H9 (cell line): ENCODE measurements around the gene ANKRD23. TPM values are rescaled to one million over a fixed set of nuclear protein-coding genes. Genes with fewer than 3 reads are reported as not detected.

Source experiments
- DNase-seq: peaks from one replicate; pipeline ENCODE4 v3.0.0-alpha.2; 2017
- H2AFZ ChIP-seq: one replicate; pipeline ENCODE4 v1.6.1; 2013; ENCODE audit warnings: mild to moderate bottlenecking, low read length, control low read depth, moderate library complexity
- H2AK5ac ChIP-seq: 2 replicates; pipeline ENCODE4 v1.6.1; 2013; ENCODE audit warnings: low read length, control low read depth, mixed read lengths; ENCODE audit not compliant: insufficient read length
- H2BK120ac ChIP-seq: one replicate; pipeline ENCODE4 v1.6.1; 2013; ENCODE audit warnings: low read depth, mild to moderate bottlenecking, low read length, control low read depth, inconsistent platforms; ENCODE audit not compliant: poor library complexity, severe bottlenecking
- H2BK12ac ChIP-seq: 2 replicates; pipeline ENCODE4 v1.6.1; 2013; ENCODE audit warnings: low read length, control low read depth, mixed read lengths, low read depth; ENCODE audit not compliant: insufficient read length
- H2BK15ac ChIP-seq: 2 replicates; pipeline ENCODE4 v1.6.1; 2013; ENCODE audit warnings: low read depth, low read length, control low read depth
- H2BK20ac ChIP-seq: one replicate; pipeline ENCODE4 v1.6.1; 2013; ENCODE audit warnings: low read depth, mild to moderate bottlenecking, low read length, control low read depth, inconsistent platforms; ENCODE audit not compliant: poor library complexity, severe bottlenecking
- H2BK5ac ChIP-seq: 2 replicates; pipeline ENCODE4 v1.6.1; 2013; ENCODE audit warnings: low read length, control low read depth, mixed read lengths; ENCODE audit not compliant: insufficient read length
- H3K14ac ChIP-seq: 2 replicates; pipeline ENCODE4 v1.6.1; 2013; ENCODE audit warnings: low read length, control low read depth; ENCODE audit not compliant: insufficient read depth
- H3K18ac ChIP-seq: 2 replicates; pipeline ENCODE4 v1.6.1; 2013; ENCODE audit warnings: low read depth, mild to moderate bottlenecking, mixed read lengths, low read length, control low read depth; ENCODE audit not compliant: insufficient read length
- H3K23ac ChIP-seq: 2 replicates; pipeline ENCODE4 v1.6.1; 2013; ENCODE audit warnings: low read length, control low read depth, mixed read lengths, low read depth; ENCODE audit not compliant: insufficient read length
- H3K23me2 ChIP-seq: 2 replicates; pipeline ENCODE4 v1.6.1; 2013; ENCODE audit warnings: low read depth, mild to moderate bottlenecking, mixed read lengths, low read length, control low read depth; ENCODE audit not compliant: insufficient read length, poor library complexity, severe bottlenecking
- H3K27ac ChIP-seq: 2 replicates; pipeline ENCODE4 v1.5.1; 2013; ENCODE audit warnings: low read length, control low read depth, mixed read lengths, low read depth; ENCODE audit not compliant: insufficient read length
- H3K27me3 ChIP-seq: 2 replicates; pipeline ENCODE4 v1.6.1; 2013; ENCODE audit warnings: low read length, control low read depth, inconsistent platforms; ENCODE audit not compliant: insufficient read depth
- H3K4ac ChIP-seq: 2 replicates; pipeline ENCODE4 v1.6.1; 2013; ENCODE audit warnings: low read depth, mild to moderate bottlenecking, control low read depth, inconsistent platforms, low read length, moderate library complexity
- H3K4me1 ChIP-seq: 2 replicates; pipeline ENCODE4 v1.6.1; 2013; ENCODE audit warnings: low read length, control low read depth, inconsistent platforms; ENCODE audit not compliant: insufficient read depth
- H3K4me2 ChIP-seq: 2 replicates; pipeline ENCODE4 v1.6.1; 2013; ENCODE audit warnings: low read length, control low read depth, mixed read lengths; ENCODE audit not compliant: insufficient read length, insufficient read depth
- H3K56ac ChIP-seq: 2 replicates; pipeline ENCODE4 v1.6.1; 2013; ENCODE audit warnings: low read depth, mild to moderate bottlenecking, mixed read lengths, low read length, control low read depth; ENCODE audit not compliant: insufficient read length
- H3K79me1 ChIP-seq: 2 replicates; pipeline ENCODE4 v1.6.1; 2013; ENCODE audit warnings: low read depth, mild to moderate bottlenecking, moderate library complexity, low read length, control low read depth, inconsistent platforms; ENCODE audit not compliant: insufficient read depth, poor library complexity, severe bottlenecking
- H3K79me2 ChIP-seq: 2 replicates; pipeline ENCODE4 v1.6.1; 2013; ENCODE audit warnings: low read length, control low read depth, inconsistent platforms; ENCODE audit not compliant: insufficient read depth
- H3K9ac ChIP-seq: 2 replicates; pipeline ENCODE4 v1.6.1; 2013; ENCODE audit warnings: low read length, control low read depth, mixed read lengths; ENCODE audit not compliant: insufficient read length; ENCODE audit errors: extremely low read depth
- H3K9me3 ChIP-seq: one replicate; pipeline ENCODE4 v1.6.1; 2013; ENCODE audit warnings: low read depth, low read length, inconsistent platforms; ENCODE audit not compliant: control insufficient read depth
- H3T11ph ChIP-seq: one replicate; pipeline ENCODE4 v1.6.1; 2013; ENCODE audit warnings: mild to moderate bottlenecking, low read length, control low read depth, inconsistent platforms
- H4K20me1 ChIP-seq: one replicate; pipeline ENCODE4 v1.6.1; 2013; ENCODE audit not compliant: control insufficient read depth, insufficient read length, insufficient read depth
- H4K5ac ChIP-seq: 2 replicates; pipeline ENCODE4 v1.6.1; 2013; ENCODE audit warnings: low read depth, mild to moderate bottlenecking, mixed read lengths, low read length, control low read depth; ENCODE audit not compliant: insufficient read length
- H4K8ac ChIP-seq: replicated peaks from 2 replicates; pipeline ENCODE4 v1.6.1; 2013; ENCODE audit warnings: low read length, control low read depth, mixed read lengths, low read depth; ENCODE audit not compliant: insufficient read length
- H4K91ac ChIP-seq: 2 replicates; pipeline ENCODE4 v1.6.1; 2013; ENCODE audit warnings: low read depth, mild to moderate bottlenecking, moderate library complexity, mixed read lengths, low read length, control low read depth; ENCODE audit not compliant: insufficient read length
- H3K27ac Mint-ChIP-seq, 3 experiments: 2 replicates in 2 of 3; 3 replicates in 1 of 3; pipeline ENCODE4 v1.8.0; 2020 to 2021; ENCODE audit warnings: mixed read lengths in 3 of 3, mild to moderate bottlenecking in 1 of 3, moderate library complexity in 1 of 3
- H3K27me3 Mint-ChIP-seq: 2 replicates; pipeline ENCODE4 v1.8.0; 2021; ENCODE audit warnings: low read depth, mild to moderate bottlenecking, moderate library complexity, mixed read lengths
- H3K36me3 Mint-ChIP-seq, 3 experiments: 2 replicates in 2 of 3; 3 replicates in 1 of 3; pipeline ENCODE4 v1.8.0; 2020 to 2021; ENCODE audit warnings: low read depth in 3 of 3, mixed read lengths in 3 of 3; ENCODE audit not compliant: insufficient read depth in 1 of 3
- H3K4me1 Mint-ChIP-seq, 2 experiments: 2 replicates each; pipeline ENCODE4 v1.8.0; 2020; ENCODE audit warnings: mixed read lengths in 2 of 2
- H3K4me3 Mint-ChIP-seq, 2 experiments: 2 replicates in 1 of 2; 3 replicates in 1 of 2; pipeline ENCODE4 v1.8.0; 2020 to 2021; ENCODE audit warnings: mild to moderate bottlenecking in 2 of 2, mixed read lengths in 2 of 2, moderate library complexity in 1 of 2
- H3K9me3 Mint-ChIP-seq, 2 experiments: 2 replicates in 1 of 2; 3 replicates in 1 of 2; pipeline ENCODE4 v1.8.0; 2020; ENCODE audit warnings: mild to moderate bottlenecking in 2 of 2, mixed read lengths in 2 of 2, moderate library complexity in 1 of 2
- WGBS: extraction: QIAGEN DNeasy Blood & Tissue Kit; methylation state at CpG from one replicate; pipeline ENCODE4 v1.1.7; 2013; ENCODE audit warnings: missing lambda C conversion rate, low lambda C conversion rate, mixed read lengths; ENCODE audit not compliant: insufficient read length; ENCODE audit errors: extremely low coverage; 5-methylcytosine and 5-hydroxymethylcytosine counted together
- total RNA-seq: library from RNA; stranded (reverse); gene quantifications from 2 replicates; pipeline ENCODE4 v1.2.1, GENCODE V29; 2021
- TF ChIP-seq, protein P1 (sequence below): fragments of 200-600 bp; sonication (generic); conservative IDR thresholded peaks from 3 replicates; pipeline ENCODE4 v1.8.0; 2021; ENCODE audit warnings: antibody characterized with exemption, mild to moderate bottlenecking

Gene ANKRD23
- total RNA-seq, 1 experiment from 2014 or later: 2.4 TPM

DNA sequence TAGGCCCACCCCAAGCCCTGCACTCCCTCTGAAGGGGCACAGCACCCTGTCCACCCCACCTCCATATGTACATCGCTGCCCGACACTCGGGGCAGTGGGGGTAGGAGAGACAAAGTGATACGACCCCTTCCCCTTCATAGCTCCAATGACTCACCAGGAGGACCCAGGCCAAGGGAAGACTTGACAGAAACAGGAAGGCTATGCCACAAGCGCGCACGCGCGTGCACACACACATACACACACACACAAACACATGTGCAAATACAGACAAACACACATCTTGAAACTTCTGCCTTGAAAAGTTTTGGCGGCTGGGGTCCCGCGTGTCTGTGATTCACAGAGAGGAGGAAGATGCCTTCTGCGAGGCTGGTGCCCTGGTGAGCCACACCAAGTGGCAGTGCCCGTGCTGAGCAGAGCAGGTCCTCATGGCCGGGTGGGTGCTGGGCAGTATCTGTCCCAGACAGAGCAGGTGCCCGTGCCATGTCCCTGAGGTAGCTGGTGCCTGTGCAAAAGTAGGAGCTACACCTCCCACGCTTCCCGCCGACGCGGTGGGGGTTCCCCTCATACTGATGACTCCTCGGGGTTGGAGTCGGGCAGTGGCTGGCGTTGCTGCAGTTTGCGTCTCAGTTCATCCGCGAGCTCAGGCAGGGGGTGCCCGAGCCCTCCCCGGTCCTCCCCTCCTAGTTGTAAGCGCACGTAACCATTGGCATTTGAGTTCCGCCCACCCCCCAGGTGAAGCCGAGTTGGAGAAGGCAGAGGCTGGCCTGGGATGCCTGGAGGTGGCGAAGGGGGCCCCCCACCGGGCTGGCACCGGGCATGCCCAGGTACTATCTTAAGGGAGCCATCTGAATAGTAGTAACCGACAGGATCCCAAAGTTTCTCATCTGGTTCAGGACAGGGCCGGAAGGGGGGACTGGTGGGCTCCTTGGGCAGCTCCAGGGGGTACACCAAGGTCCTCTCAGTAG lies 16.5 kb upstream of the ANKRD23 start:
- no peaks in the 10 kb centered on the region; the same call in 1 of the 2 replicates for H3K4me1 ChIP-seq
- DNase-seq: peak; percentile 27
- no peaks in the 10 kb centered on the region for H3K27me3 ChIP-seq
- no CpG with 5 or more reads among the region's 38 CpGs for WGBS
- no peak overlapping the region for H2BK120ac ChIP-seq
- H3K9me3 Mint-ChIP-seq: no peaks in the 10 kb centered on the region
- H3K23ac ChIP-seq: no peak overlapping the region
- H3K27me3 Mint-ChIP-seq: no peaks in the 10 kb centered on the region; the same call in 1 of the 2 replicates
- H3T11ph ChIP-seq: no peak overlapping the region
- no peaks in the 10 kb centered on the region for H3K9me3 ChIP-seq
- peaks cover 23 to 50% (median 47%) of the 10 kb centered on the region in 3 experiments for H3K36me3 Mint-ChIP-seq
- no peak overlapping the region for H3K9ac ChIP-seq
- peaks cover 6% of the 10 kb centered on the region for H3K23me2 ChIP-seq
- no peak overlapping the region for H2BK5ac ChIP-seq
- no peak overlapping the region for H3K4me3 Mint-ChIP-seq
- peaks cover 2% of the 10 kb centered on the region for H4K20me1 ChIP-seq
- H3K4ac ChIP-seq: no peak overlapping the region
- H3K18ac ChIP-seq: no peak overlapping the region
- no peak overlapping the region for H3K14ac ChIP-seq
- H2BK15ac ChIP-seq: no peak overlapping the region
- H3K79me1 ChIP-seq: no peaks in the 10 kb centered on the region
- peaks cover 2% of the 10 kb centered on the region; the same call in 1 of the 2 replicates for H3K79me2 ChIP-seq
- H3K27ac Mint-ChIP-seq: peak overlapping the region in 2 of 3 experiments; percentile 52 to 54; a peak in 2 of 7 replicates
- peaks cover 22 to 24% of the 10 kb centered on the region in 2 experiments for H3K4me1 Mint-ChIP-seq
- no peak overlapping the region for H2BK20ac ChIP-seq
- no peak overlapping the region for H3K4me2 ChIP-seq
- no peak overlapping the region for H2AK5ac ChIP-seq
- no peak overlapping the region for H2BK12ac ChIP-seq
- no peak overlapping the region for H2AFZ ChIP-seq
- H4K5ac ChIP-seq: no peak overlapping the region
- H4K91ac ChIP-seq: no peak overlapping the region
- TF ChIP-seq, protein P1, sequence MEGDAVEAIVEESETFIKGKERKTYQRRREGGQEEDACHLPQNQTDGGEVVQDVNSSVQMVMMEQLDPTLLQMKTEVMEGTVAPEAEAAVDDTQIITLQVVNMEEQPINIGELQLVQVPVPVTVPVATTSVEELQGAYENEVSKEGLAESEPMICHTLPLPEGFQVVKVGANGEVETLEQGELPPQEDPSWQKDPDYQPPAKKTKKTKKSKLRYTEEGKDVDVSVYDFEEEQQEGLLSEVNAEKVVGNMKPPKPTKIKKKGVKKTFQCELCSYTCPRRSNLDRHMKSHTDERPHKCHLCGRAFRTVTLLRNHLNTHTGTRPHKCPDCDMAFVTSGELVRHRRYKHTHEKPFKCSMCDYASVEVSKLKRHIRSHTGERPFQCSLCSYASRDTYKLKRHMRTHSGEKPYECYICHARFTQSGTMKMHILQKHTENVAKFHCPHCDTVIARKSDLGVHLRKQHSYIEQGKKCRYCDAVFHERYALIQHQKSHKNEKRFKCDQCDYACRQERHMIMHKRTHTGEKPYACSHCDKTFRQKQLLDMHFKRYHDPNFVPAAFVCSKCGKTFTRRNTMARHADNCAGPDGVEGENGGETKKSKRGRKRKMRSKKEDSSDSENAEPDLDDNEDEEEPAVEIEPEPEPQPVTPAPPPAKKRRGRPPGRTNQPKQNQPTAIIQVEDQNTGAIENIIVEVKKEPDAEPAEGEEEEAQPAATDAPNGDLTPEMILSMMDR: no peak
- H3K56ac ChIP-seq: no peak overlapping the region
- no peak overlapping the region for H4K8ac ChIP-seq
- H3K27ac ChIP-seq: no peak overlapping the region
